Activated naive CD4-positive, alpha-beta T cell (primary cell): Measurements from ENCODE around the gene INSM1.

Experiments
- DNase-seq, 4 experiments: peaks; one replicate each; lab custom pipeline; 2025; lab: John Stamatoyannopoulos, UW

Gene INSM1

GRCh38 chr20:20362774-20363433 is 5.0 kb upstream of the INSM1 start:
- no peak for DNase-seq

GRCh38 chr20:20363434-20363798 is 4.5 kb upstream of the INSM1 start:
- DNase-seq, result no peak

- no peak for DNase-seq
Observed at GRCh38 chr20:20363799-20364592, 3.9 kb upstream of the INSM1 start.

GRCh38 chr20:20364593-20365479 is 3.1 kb upstream of the INSM1 start:
- no peak for DNase-seq

- no peak for DNase-seq
Observed at GRCh38 chr20:20365480-20366161, 2.3 kb upstream of the INSM1 start.

GRCh38 chr20:20366551-20366875 is 1.4 kb upstream of the INSM1 start:
- DNase-seq, result no peak

- DNase-seq, result no peak
Observed at GRCh38 chr20:20366876-20367574, 879 bp upstream of the INSM1 start.

GRCh38 chr20:20368418-20369249 is 730 bp downstream of the INSM1 start:
- no peak for DNase-seq

- no peak for DNase-seq
Observed at GRCh38 chr20:20369250-20370093, 1.6 kb downstream of the INSM1 start.

- no peak for DNase-seq
Observed at GRCh38 chr20:20370094-20370575, 2.2 kb downstream of the INSM1 start.

GRCh38 chr20:20371083-20371482 is 3.2 kb downstream of the INSM1 start:
- DNase-seq, result no peak

- no peak for DNase-seq
Observed at GRCh38 chr20:20371681-20372080, 3.8 kb downstream of the INSM1 start.

GRCh38 chr20:20373091-20373571 is 5.2 kb downstream of the INSM1 start:
- DNase-seq, result no peak

GRCh38 chr20:20375862-20376261 is 8.0 kb downstream of the INSM1 start:
- no peak for DNase-seq

- DNase-seq, result no peak
Observed at GRCh38 chr20:20386192-20386591, 18.3 kb downstream of the INSM1 start.

GRCh38 chr20:20390393-20390792 is 22.5 kb downstream of the INSM1 start:
- DNase-seq, result no peak

GRCh38 chr20:20391115-20391514 is 23.2 kb downstream of the INSM1 start:
- no peak for DNase-seq

- no peak for DNase-seq
Observed at GRCh38 chr20:20391766-20392165, 23.9 kb downstream of the INSM1 start.
